ENCODE data around the gene SPDYE3. TPM values are rescaled to one million over a fixed set of nuclear protein-coding genes. Genes with fewer than 3 reads are reported as not detected.
"Not testable (repeated sequence)": the region's sequence is repeated elsewhere in the genome, so short reads cannot be mapped to it uniquely, and the experiment has no call there.

SPDYE3 gene
- total and polyA plus RNA-seq, 3 donors from 2014 or later, result 2.8 to 5.7 (median 3.9) TPM

GRCh38 chr7:100358857-100359212 is 51.3 kb downstream of the SPDYE3 start:
- 92 to 97% methylated on average over 8 of the region's 8 CpGs for WGBS, 2 donors
- Histone ChIP-seq H3K36me3 (ENCODE audit: low read depth, missing control alignments) (no peaks in the 10 kb centered on the region), H3K27ac (no peak overlapping the region)

DNA sequence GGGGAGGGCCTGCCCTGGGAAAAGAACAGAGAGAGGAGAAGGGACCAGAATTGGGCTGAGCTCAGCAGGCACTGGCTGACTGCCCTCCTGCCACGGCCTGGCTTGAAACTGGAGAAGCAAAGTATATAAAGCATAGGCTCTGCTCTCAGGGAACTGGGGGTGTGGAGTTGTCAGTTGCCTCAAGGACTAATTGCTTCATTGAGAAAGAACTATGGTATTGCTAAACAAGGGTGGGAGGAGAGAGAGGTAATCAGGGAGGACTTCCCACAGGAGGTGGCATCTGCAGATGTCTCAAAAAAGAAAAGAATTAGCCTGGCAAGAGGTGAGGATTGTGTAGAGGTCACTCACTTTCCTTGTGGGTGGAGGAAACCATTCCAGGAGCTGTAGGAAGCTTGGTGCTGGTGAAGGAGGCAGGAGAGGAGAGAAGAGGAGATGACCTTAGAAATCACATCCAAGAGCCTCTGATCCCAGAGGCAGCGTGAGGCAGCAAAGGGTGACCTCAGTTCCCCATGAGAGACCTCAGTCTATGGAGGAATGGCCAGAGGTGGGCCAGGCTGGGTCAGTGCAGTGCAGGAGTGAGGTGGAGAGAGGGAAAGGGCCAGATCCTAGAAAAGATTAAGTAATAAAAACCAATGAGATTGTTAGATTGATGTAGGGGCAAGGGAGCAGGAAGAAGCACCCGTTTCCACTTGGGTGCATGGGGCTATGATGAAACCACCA is 52.8 kb downstream of the SPDYE3 start:
- H3K36me3 ChIP-seq (ENCODE audit: low read depth, missing control alignments), result no peaks in the 10 kb centered on the region
- H3K27me3 ChIP-seq, result no peaks in the 10 kb centered on the region
- 89 to 96% methylated on average over 3 of the region's 3 CpGs for WGBS, 2 donors
- no peak overlapping the region for H3K27ac ChIP-seq
- H3K9me3 ChIP-seq, result no peaks in the 10 kb centered on the region
- intact Hi-C loops (cut with DNase I; ENCODE audit: low total_unique reads), result no loop called here
- no peaks in the 10 kb centered on the region for H3K4me1 ChIP-seq
- DNase-seq, result no peak
- TF ChIP-seq CTCF (IDR thresholded peaks at IDR 0.05) (no peak), POLR2A (IDR thresholded peaks at IDR 0.05) (no peak)
- no peak overlapping the region for H3K4me3 ChIP-seq

More at GRCh38 chr7:100358857-100359212, 51.3 kb downstream of the SPDYE3 start:
- intact Hi-C loops (cut with DNase I; ENCODE audit: low total_unique reads), result no loop called here
- DNase-seq, result no peak
- TF ChIP-seq CTCF (IDR thresholded peaks at IDR 0.05), result no peak
- no peaks in the 10 kb centered on the region for H3K4me1 ChIP-seq
- H3K4me3 ChIP-seq, result no peak overlapping the region
- H3K9me3 ChIP-seq, result no peaks in the 10 kb centered on the region
- H3K27me3 ChIP-seq, result no peaks in the 10 kb centered on the region

DNA sequence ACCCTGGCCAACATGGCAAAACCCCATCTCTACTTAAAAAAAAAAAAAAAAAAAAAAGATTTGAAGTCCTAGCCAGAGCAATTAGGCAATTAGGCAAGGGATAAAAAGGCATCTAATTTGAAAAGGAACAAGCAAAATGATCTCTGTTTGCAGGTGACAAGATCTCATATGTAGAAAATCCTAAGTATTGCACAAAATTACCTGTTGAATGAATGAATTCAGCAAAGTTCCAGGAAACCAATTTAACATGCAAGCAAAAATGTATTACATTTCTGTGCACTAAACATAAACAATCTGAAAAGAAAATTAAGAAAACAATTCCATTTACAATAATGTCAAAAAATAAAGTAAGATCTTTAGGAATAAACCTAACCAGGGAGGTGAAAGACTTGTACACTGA is 55.6 kb downstream of the SPDYE3 start:
- DNase-seq, result no peak
- H3K36me3 ChIP-seq (ENCODE audit: low read depth, missing control alignments), result no peaks in the 10 kb centered on the region
- no peak overlapping the region for H3K27ac ChIP-seq
- H3K4me1 ChIP-seq, result no peaks in the 10 kb centered on the region
- no peaks in the 10 kb centered on the region for H3K9me3 ChIP-seq
- no peaks in the 10 kb centered on the region for H3K27me3 ChIP-seq
- TF ChIP-seq POLR2A (IDR thresholded peaks at IDR 0.05) (no peak), CTCF (IDR thresholded peaks at IDR 0.05) (no peak)
- no peak overlapping the region for H3K4me3 ChIP-seq
- intact Hi-C loops (cut with DNase I; ENCODE audit: low total_unique reads), result no loop called here

DNA sequence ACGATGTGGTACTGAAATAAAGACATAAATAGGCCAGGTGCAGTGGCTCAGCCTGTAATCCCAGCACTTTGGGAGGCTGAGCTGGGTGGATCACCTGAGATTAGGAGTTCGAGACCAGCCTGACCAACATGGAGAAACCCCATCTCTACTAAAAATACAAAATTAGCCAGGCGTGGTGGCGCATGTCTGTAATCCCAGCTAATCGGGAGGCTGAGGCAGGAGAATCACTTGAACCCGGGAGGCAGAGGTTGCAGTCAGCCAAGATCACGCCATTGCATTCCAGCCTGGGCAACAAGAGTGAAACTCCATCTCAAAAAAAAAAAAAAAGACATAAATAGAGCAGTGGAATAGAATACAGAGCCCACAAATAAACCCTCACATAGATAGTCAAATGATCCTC is 56.3 kb downstream of the SPDYE3 start:
- WGBS, 2 donors, result 95 to 96% methylated on average over 7 of the region's 7 CpGs
- H3K4me1 ChIP-seq; H3K4me3 ChIP-seq; H3K27me3 ChIP-seq; DNase-seq; intact Hi-C loops (cut with DNase I; ENCODE audit: low total_unique reads); H3K9me3 ChIP-seq; H3K27ac ChIP-seq; H3K36me3 ChIP-seq (ENCODE audit: low read depth, missing control alignments): not testable (repeated sequence)

DNA sequence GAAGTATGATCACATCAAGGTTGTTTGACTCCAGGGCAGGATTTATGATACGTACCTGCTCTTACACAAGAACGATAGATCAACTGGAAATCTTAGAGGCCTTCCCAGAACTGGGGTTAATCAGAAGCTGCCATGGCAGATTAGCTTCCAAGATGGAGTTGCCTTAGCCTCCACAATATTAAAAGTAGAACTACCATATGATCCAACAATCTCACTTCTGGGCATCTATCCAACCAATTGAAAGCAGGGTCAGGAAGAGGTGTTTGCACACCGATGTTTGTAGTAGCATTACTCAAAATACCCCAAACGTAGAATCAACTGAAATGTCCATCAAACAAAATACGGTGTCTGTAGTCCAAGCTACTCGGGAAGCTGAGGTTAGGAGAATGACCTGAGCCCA is 57.0 kb downstream of the SPDYE3 start:
- 87 to 93% methylated on average over 6 of the region's 6 CpGs for whole genome bisulfite sequencing, 2 donors
- TF ChIP-seq CTCF (IDR thresholded peaks at IDR 0.05) (no peak), POLR2A (IDR thresholded peaks at IDR 0.05) (no peak)
- DNase-seq, result no peak
- Histone ChIP-seq H3K27me3 (no peaks in the 10 kb centered on the region), H3K4me3 (no peak overlapping the region), H3K4me1 (no peaks in the 10 kb centered on the region), H3K36me3 (ENCODE audit: low read depth, missing control alignments) (no peaks in the 10 kb centered on the region), H3K9me3 (no peaks in the 10 kb centered on the region), H3K27ac (no peak overlapping the region)
- intact Hi-C loops (cut with DNase I; ENCODE audit: low total_unique reads), result no loop called here

DNA sequence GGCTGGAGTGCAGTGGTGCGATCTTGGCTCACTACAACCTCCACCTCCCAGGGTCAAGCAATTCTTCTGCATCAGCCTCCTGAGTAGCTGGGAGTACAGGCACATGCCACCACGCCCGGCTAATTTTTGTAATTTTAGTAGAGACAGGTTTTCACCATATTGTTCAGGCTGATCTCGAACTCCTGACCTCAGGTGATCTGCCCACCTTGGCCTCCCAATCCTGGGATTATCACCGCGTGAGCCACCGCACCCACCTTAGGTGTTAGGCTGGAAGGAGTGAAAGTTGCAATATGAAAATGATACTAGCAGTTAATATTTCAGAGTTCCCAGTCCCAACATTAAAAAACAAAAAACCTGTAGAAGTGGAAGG is 58.5 kb downstream of the SPDYE3 start:
- not testable (repeated sequence) for H3K36me3 ChIP-seq (ENCODE audit: low read depth, missing control alignments); H3K27me3 ChIP-seq
- WGBS, 2 donors, result 95% methylated on average over 7 of the region's 7 CpGs

More for the DNA sequence above, 58.5 kb downstream of the SPDYE3 start:
- H3K9me3 ChIP-seq; H3K4me3 ChIP-seq; DNase-seq; intact Hi-C loops (cut with DNase I; ENCODE audit: low total_unique reads); H3K27ac ChIP-seq; H3K4me1 ChIP-seq: not testable (repeated sequence)

Measured in testis (tissue), 3 donors.